Measurements from ENCODE around the gene KRT77. TPM values are rescaled to one million over a fixed set of nuclear protein-coding genes. Genes with fewer than 3 reads are reported as not detected.

The KRT77 gene
- total RNA-seq, 1 donor from 2014 or later, result 110 TPM

- no peak for DNase-seq
Observed at GRCh38 chr12:52691076-52691840, 12.1 kb downstream of the KRT77 start.

GRCh38 chr12:52690351-52691075, 12.8 kb downstream of the KRT77 start:
- DNase-seq, result no peak

- no peak for DNase-seq
Observed at GRCh38 chr12:52689936-52690335, 13.4 kb downstream of the KRT77 start.

GRCh38 chr12:52689239-52689638, 14.1 kb downstream of the KRT77 start:
- DNase-seq, result no peak

- DNase-seq, result no peak
Observed at GRCh38 chr12:52688481-52688880, 14.8 kb downstream of the KRT77 start.

- DNase-seq, result no peak
Observed at GRCh38 chr12:52687497-52688385, 15.6 kb downstream of the KRT77 start.

- no peak for DNase-seq
Observed at GRCh38 chr12:52686756-52687487, 16.4 kb downstream of the KRT77 start.

- no peak for DNase-seq
Observed at GRCh38 chr12:52686063-52686462, 17.3 kb downstream of the KRT77 start.

- no peak for DNase-seq
Observed at GRCh38 chr12:52685406-52685890, 17.9 kb downstream of the KRT77 start.

GRCh38 chr12:52684431-52684830, 18.9 kb downstream of the KRT77 start:
- no peak for DNase-seq

GRCh38 chr12:52683575-52684300, 19.6 kb downstream of the KRT77 start:
- no peak for DNase-seq

GRCh38 chr12:52682938-52683574, 20.3 kb downstream of the KRT77 start:
- no peak for DNase-seq

GRCh38 chr12:52682381-52682660, 21.0 kb downstream of the KRT77 start:
- no peak for DNase-seq

GRCh38 chr12:52681526-52682380, 21.6 kb downstream of the KRT77 start:
- DNase-seq, result no peak

- DNase-seq, result no peak
Observed at GRCh38 chr12:52680363-52680762, 23.0 kb downstream of the KRT77 start, which contains the start of gene KRT1. KRT1 (minus strand) TSS chr12:52680407; CDS start chr12:52680348, 59 bp downstream.

- no peak for DNase-seq
Observed at GRCh38 chr12:52679875-52680274, 23.4 kb downstream of the KRT77 start.

GRCh38 chr12:52677671-52678070, 25.7 kb downstream of the KRT77 start:
- no peak for DNase-seq

GRCh38 chr12:52677126-52677525, 26.2 kb downstream of the KRT77 start:
- no peak for DNase-seq

GRCh38 chr12:52676163-52676562, 27.2 kb downstream of the KRT77 start:
- no peak for DNase-seq

- no peak for DNase-seq
Observed at GRCh38 chr12:52675301-52675701, 28.0 kb downstream of the KRT77 start.

All from skin of body (tissue), 2 donors.